SJSA1 (cell line): ENCODE data around the gene MAML2. TPM values are rescaled to one million over a fixed set of nuclear protein-coding genes. Genes with fewer than 3 reads are reported as not detected.

Experiments
- DNase-seq, 2 experiments: peaks; one replicate each; pipeline ENCODE4 v3.0.0-alpha.2; 2015 to 2020; ENCODE audit warnings: low spot score in 2 of 2, low read depth in 1 of 2
- H3K27ac ChIP-seq: fragments of 250-450 bp; sonication (Bioruptor Pico); 2 replicates; pipeline ENCODE4 v1.5.1; 2020; ENCODE audit warnings: mild to moderate bottlenecking, moderate library complexity
- H3K27me3 ChIP-seq: fragments of 250-450 bp; sonication (Bioruptor Pico); replicated peaks from 2 replicates; pipeline ENCODE4 v1.5.1; 2020; ENCODE audit warnings: mild to moderate bottlenecking, moderate library complexity
- H3K36me3 ChIP-seq: fragments of 250-450 bp; sonication (Bioruptor Pico); 2 replicates; pipeline ENCODE4 v1.5.1; 2020; ENCODE audit warnings: mild to moderate bottlenecking
- H3K4me1 ChIP-seq: fragments of 250-450 bp; sonication (Bioruptor Pico); replicated peaks from 2 replicates; pipeline ENCODE4 v1.6.1; 2021; ENCODE audit warnings: mild to moderate bottlenecking
- H3K4me3 ChIP-seq: fragments of 250-450 bp; sonication (Bioruptor Pico); 2 replicates; pipeline ENCODE4 v1.5.1; 2020; ENCODE audit warnings: mild to moderate bottlenecking
- H3K9me3 ChIP-seq: fragments of 250-450 bp; sonication (Bioruptor Pico); replicated peaks from 2 replicates; pipeline ENCODE4 v1.5.1; 2020; ENCODE audit warnings: mild to moderate bottlenecking
- total RNA-seq: library from RNA; depleted of rRNA; stranded (reverse); fragments of >200 nt; shearing (Covaris generic); gene quantifications from 2 replicates; pipeline ENCODE4 v1.2.3, GENCODE V29; 2014

The MAML2 gene
- total RNA-seq, 1 experiment from 2014 or later, result 8.7 TPM

DNA sequence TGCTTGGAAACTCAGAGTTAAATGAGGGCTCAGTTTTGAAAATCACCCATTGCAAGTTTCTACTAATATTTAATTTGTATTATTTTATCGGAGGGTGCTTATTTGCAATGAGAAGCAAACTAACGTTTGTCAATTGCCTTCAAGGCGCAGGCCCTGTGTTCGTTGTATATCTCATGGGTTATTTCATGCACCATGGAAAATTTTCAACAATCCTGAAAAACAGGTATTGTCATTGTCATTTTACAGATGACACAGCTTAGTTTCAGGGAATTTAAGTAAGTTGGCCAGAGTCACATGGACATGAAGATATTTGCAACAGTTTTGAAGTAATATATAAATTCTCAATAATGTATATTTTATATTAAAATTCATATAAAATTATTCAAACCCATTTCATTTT, 261.4 kb downstream of the MAML2 start:
- H3K36me3 ChIP-seq, result no peaks in the 10 kb centered on the region
- no peak overlapping the region for H3K27ac ChIP-seq
- no peaks in the 10 kb centered on the region for H3K9me3 ChIP-seq
- H3K27me3 ChIP-seq, result no peaks in the 10 kb centered on the region
- DNase-seq, result no peak
- H3K4me1 ChIP-seq, result peaks cover 14% of the 10 kb centered on the region
- H3K4me3 ChIP-seq, result no peak overlapping the region

DNA sequence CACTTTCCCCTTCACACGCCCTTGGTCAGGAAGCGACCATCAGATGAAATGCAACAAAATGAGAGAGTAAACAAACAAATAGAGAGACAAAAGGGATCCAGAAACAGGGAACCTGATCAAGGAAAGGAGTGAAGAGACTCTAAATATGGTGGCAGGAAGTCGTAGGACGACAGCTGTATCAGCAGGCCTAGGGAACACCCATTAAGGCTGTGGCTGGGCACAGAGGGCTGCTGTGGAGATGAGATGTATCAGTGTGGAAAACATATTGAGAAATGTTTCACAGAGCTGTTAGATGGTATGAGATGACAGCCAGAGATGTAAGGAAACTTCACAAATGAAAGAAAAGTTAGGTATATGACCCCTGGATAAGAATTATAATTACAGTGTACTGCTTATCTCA, 263.3 kb downstream of the MAML2 start:
- no peak overlapping the region for H3K27ac ChIP-seq
- H3K36me3 ChIP-seq, result no peaks in the 10 kb centered on the region
- no peak for DNase-seq
- no peaks in the 10 kb centered on the region for H3K9me3 ChIP-seq
- H3K4me1 ChIP-seq, result peaks cover 5% of the 10 kb centered on the region
- H3K4me3 ChIP-seq, result no peak overlapping the region
- H3K27me3 ChIP-seq, result no peaks in the 10 kb centered on the region

DNA sequence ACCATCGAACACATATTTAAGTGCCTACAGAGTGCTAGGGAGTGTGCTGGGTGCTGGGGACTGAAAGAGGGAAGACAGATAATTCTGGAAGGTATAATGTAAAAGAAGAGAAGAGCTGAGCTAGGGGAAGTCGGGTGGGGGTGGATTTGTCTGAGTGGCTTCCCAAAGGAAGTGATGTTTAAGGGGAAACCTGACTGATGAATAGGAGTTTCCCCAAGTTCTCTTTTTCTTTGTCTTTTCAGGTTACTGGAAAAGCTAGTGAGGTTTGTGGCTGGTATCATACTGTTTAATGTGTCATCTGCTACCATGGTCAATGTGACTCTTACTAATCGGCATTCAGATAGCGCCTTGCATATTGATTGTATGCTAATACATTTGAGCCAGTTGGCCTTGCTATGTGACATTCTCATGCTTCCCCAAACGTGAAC, 267.4 kb downstream of the MAML2 start:
- no peak overlapping the region for H3K27ac ChIP-seq

DNA sequence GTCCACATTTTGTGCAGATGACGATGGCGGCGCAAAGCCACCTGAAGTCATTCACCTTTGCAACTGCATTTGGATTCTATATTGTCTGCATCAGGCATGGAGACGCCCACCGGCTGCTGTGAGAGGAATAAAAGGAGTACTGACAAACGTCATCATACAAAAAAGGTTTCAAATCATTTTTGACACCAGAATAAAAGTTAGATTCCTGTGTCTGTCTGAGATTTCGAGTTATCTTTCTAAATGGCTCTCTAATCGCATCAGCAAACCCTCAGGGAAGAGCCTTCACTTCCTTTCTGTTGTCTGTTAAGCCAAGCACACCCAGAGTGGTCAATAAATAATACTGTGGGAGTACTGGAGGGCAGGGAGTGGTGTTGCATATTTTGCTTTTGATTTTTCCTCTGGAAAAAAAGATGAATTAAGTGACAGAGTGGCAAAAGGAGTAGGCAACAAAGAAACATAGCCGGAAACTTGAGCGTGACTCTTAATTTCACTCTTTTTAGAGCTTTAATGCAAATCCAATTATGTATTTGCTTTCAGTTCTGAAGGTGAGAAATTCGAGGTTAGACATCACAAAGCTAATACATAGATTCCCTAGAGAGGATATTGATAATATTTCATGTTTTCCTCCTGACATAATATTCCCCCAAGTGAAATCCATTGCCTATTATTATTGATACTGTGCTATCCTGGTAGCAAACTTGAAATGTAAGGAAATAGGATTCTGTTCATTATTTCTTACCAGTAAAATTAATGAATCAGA, 268.3 kb downstream of the MAML2 start:
- Histone ChIP-seq H3K4me1 (peaks cover 3% of the 10 kb centered on the region; the same call in 1 of the 2 replicates), H3K27ac (no peak overlapping the region), H3K4me3 (no peak overlapping the region), H3K27me3 (no peaks in the 10 kb centered on the region), H3K36me3 (no peaks in the 10 kb centered on the region), H3K9me3 (no peaks in the 10 kb centered on the region)
- DNase-seq, result no peak

More for the DNA sequence above, 267.4 kb downstream of the MAML2 start:
- no peak for DNase-seq
- no peaks in the 10 kb centered on the region for H3K27me3 ChIP-seq
- H3K9me3 ChIP-seq, result no peaks in the 10 kb centered on the region
- H3K4me3 ChIP-seq, result no peak overlapping the region
- no peaks in the 10 kb centered on the region for H3K36me3 ChIP-seq
- H3K4me1 ChIP-seq, result peaks cover 3% of the 10 kb centered on the region; the same call in 1 of the 2 replicates

DNA sequence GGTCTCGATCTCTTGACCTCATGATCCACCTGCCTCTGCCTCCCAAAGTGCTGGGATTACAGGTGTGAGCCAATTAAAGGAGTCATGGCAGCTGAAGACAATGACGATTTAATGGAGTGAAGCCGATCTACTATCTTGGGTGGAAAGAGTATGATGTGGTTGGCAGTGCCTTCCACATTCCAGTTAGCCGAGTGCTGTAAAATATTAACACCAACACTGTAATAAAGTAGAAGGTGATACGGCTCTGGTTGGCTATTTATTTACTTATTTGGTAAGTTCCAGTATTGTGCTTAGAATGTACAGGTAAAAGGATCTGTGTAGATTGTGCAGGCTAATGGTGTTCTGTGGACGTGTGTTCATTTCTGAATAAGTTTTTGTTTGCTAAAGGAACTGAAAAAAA, 269.5 kb downstream of the MAML2 start:
- H3K27ac ChIP-seq, result no peak overlapping the region
- no peak overlapping the region for H3K4me3 ChIP-seq
- peaks cover 3% of the 10 kb centered on the region; the same call in 1 of the 2 replicates for H3K4me1 ChIP-seq
- no peaks in the 10 kb centered on the region for H3K36me3 ChIP-seq
- DNase-seq, result no peak
- H3K27me3 ChIP-seq, result no peaks in the 10 kb centered on the region
- H3K9me3 ChIP-seq, result no peaks in the 10 kb centered on the region

DNA sequence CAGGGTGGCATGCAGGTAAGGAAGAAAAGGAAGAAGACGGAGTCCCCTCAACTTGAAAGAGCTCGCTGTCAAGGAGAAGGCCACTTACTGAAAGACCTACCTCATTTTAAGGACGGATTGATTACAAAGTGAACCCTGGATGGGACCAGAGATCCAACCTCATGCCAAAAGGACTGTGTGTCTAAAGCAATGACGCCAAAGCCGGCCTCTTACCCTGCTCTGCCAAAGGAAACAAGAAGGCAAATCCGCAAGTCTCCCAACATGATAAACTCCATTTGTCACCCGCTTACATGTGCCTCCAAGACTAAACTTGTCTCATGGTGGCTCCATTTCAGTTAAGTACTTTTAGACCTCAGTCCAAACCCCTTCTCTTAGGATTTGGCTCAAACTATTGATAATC, 270.4 kb downstream of the MAML2 start:
- DNase-seq, result no peak
- peaks cover under 1% of the 10 kb centered on the region; the same call in 1 of the 2 replicates for H3K4me1 ChIP-seq
- H3K36me3 ChIP-seq, result no peaks in the 10 kb centered on the region
- H3K27ac ChIP-seq, result no peak overlapping the region
- H3K4me3 ChIP-seq, result no peak overlapping the region
- no peaks in the 10 kb centered on the region for H3K9me3 ChIP-seq
- H3K27me3 ChIP-seq, result no peaks in the 10 kb centered on the region

DNA sequence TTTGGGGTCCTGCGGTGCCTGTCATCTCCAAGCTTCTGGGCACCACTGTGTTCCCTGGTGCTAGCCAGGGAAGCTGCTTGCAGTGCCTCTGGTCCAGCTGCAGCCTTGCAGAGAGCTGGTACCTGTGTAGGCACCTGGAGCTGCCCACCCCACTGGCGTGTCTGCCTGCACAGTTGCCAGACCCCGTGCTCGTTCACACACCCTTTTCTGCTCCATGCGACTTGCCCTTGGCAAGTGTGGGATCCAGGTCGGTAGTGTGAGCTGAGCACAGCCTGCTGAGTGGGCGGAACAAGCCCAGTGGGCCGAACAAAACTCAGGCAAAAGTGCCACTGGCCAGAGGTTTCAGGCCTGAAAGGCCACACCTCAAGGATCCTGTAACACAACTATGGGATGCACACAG, 272.5 kb downstream of the MAML2 start:
- no peak for DNase-seq
- no peaks in the 10 kb centered on the region for H3K27me3 ChIP-seq
- no peaks in the 10 kb centered on the region for H3K4me1 ChIP-seq
- H3K4me3 ChIP-seq, result no peak overlapping the region
- no peaks in the 10 kb centered on the region for H3K36me3 ChIP-seq
- H3K27ac ChIP-seq, result no peak overlapping the region
- H3K9me3 ChIP-seq, result no peaks in the 10 kb centered on the region

DNA sequence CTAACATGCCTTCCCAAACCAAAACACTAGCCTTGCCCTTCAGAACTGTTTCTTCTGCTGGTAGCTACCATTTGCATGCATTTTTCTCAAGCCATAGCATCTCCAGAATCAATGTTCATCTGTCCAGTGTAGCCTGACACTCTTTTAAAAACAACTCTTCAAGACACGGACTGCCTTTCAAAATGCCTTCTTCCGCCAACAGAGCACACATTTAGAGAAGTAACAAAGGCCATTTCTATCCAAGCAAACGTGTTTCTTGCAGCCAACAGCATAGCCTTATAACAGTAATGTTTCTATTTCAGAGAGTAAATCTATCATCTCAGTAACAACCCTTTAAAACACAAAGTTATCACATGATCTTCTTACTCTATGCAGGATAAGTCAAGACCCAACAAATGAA, 275.8 kb downstream of the MAML2 start:
- Histone ChIP-seq H3K4me1 (peaks cover 3% of the 10 kb centered on the region), H3K4me3 (no peak overlapping the region), H3K27ac (no peak overlapping the region), H3K9me3 (no peaks in the 10 kb centered on the region), H3K27me3 (no peaks in the 10 kb centered on the region), H3K36me3 (no peaks in the 10 kb centered on the region)
- DNase-seq, result no peak

DNA sequence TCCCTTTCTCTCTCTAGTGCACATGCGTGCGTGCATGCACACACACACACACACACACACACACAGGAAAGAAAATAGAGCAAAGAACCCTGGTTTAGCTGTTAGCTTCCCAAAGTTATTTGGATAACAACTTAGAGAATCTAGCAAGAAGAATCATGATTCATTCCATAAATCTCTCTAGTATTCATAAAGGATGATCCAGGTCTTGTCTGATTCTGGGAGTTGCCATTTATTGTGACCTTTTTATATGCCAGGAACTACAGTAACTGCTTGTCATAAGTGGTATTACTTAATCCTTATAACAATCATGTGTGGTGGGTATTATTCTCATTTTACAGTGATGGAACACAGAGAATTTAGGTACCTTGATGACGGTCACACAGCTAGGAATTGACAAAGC, 277.6 kb downstream of the MAML2 start:
- Histone ChIP-seq H3K9me3 (no peaks in the 10 kb centered on the region), H3K27me3 (no peaks in the 10 kb centered on the region), H3K36me3 (no peaks in the 10 kb centered on the region), H3K4me3 (no peak overlapping the region), H3K27ac (no peak overlapping the region), H3K4me1 (peaks cover 16% of the 10 kb centered on the region)
- no peak for DNase-seq

DNA sequence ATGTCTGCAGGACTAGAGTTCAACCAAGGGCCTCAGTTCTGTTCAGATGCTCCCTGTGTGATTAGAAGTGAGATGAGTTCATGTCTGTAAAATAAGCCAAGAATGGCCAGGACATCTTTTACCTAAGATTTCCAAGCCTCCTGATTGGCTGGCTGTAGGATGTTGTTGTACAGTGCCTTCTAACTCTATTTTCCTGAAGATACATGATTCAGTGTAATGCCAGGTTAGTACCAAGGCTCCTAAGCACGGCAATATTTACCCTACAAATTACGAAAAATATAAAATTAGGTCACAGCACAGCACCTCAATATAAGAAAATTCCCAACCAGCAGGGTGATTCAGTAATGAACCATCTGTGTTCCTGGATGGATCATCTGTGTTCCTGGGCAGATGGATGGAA, 279.1 kb downstream of the MAML2 start:
- peaks cover 16% of the 10 kb centered on the region for H3K4me1 ChIP-seq
- H3K4me3 ChIP-seq, result no peak overlapping the region
- H3K36me3 ChIP-seq, result no peaks in the 10 kb centered on the region
- no peak for DNase-seq
- no peaks in the 10 kb centered on the region for H3K9me3 ChIP-seq
- H3K27ac ChIP-seq, result no peak overlapping the region
- no peaks in the 10 kb centered on the region for H3K27me3 ChIP-seq

DNA sequence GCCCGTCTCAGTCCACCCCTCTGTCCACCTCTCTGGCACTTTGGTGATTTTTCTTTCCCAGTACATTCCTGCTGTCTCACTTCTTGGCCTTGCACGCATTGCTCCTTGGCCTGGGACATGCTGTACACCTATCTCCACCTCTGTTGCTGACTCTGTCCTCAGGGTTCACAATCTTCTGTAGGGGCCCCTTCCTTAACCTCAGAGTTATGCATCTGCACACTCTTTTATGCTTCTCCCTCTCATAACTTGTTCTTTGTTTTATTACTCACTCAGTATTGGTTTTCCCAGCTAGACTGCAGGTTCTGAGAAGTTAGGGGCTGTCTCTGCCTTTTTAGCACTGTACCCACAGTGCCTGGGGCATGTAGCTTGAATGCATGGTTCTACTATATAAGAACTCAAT, 279.9 kb downstream of the MAML2 start:
- Histone ChIP-seq H3K4me3 (no peak overlapping the region), H3K4me1 (peaks cover 16% of the 10 kb centered on the region), H3K9me3 (no peaks in the 10 kb centered on the region), H3K27ac (no peak overlapping the region), H3K27me3 (no peaks in the 10 kb centered on the region), H3K36me3 (no peaks in the 10 kb centered on the region)
- DNase-seq, result no peak

DNA sequence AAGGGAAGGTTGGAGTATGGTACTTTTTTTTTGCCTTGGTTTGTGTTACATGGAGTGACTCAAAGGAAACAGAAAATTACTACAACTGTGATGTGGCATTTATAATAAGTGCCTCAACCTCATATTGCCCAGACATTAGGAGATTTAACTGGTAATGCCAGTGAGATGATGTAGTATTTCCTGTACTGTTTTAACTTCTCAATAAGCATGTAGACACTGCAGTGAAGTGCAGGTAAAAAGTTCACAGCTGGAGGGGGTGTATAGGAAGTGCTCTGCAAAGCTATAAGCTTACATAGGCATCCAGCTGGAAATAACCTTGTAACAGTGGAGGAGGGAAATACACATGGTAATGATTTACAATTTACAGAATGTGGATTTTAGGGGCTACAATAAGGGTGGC, 280.9 kb downstream of the MAML2 start:
- H3K36me3 ChIP-seq, result no peaks in the 10 kb centered on the region
- peaks cover 17% of the 10 kb centered on the region for H3K4me1 ChIP-seq
- no peaks in the 10 kb centered on the region for H3K9me3 ChIP-seq
- DNase-seq, result no peak
- no peaks in the 10 kb centered on the region for H3K27me3 ChIP-seq
- no peak overlapping the region for H3K4me3 ChIP-seq
- no peak overlapping the region for H3K27ac ChIP-seq

DNA sequence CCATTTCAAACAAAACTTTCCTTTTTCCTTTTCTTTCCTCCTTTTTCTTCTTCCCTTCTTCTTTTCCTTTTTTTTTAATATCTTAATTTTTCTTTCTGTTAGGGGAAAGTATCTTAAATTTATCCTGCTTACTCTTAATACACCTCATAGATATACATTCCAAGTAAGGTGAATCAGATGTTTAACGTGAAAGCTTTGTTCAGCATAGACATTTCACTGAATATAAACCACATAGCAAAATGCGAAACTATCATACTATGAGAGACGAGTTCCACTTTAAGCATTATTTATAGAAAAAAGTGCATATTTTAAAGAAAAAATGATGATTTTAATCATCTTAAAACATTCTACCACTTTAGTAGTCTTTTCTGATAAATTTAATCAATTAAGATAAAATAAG, 281.3 kb downstream of the MAML2 start:
- H3K4me3 ChIP-seq, result no peak overlapping the region
- peaks cover 21% of the 10 kb centered on the region for H3K4me1 ChIP-seq
- H3K27me3 ChIP-seq, result no peaks in the 10 kb centered on the region
- H3K36me3 ChIP-seq, result no peaks in the 10 kb centered on the region
- DNase-seq, result no peak
- H3K9me3 ChIP-seq, result no peaks in the 10 kb centered on the region
- no peak overlapping the region for H3K27ac ChIP-seq

DNA sequence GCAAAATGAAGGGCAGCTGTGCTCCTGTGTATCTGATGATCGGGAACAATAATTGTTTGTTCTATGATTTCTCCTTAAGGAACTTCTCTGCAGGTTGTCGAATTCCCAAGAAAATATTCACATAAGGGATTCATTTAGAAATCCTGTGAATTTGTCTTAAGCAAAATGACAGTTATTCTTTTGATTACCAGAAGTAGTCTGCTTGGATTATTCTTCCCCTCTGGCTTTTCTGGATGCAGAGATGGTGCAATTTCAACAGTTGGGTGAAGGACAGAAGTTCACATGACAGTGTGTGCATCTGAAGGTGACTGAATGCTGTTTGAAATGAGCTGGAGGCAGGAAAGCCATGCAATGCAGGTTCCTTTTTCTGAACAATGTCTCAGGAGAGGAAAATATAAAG, 281.9 kb downstream of the MAML2 start:
- Histone ChIP-seq H3K27ac (no peak overlapping the region), H3K36me3 (no peaks in the 10 kb centered on the region), H3K9me3 (no peaks in the 10 kb centered on the region), H3K4me1 (peaks cover 28% of the 10 kb centered on the region), H3K4me3 (no peak overlapping the region), H3K27me3 (no peaks in the 10 kb centered on the region)
- no peak for DNase-seq

DNA sequence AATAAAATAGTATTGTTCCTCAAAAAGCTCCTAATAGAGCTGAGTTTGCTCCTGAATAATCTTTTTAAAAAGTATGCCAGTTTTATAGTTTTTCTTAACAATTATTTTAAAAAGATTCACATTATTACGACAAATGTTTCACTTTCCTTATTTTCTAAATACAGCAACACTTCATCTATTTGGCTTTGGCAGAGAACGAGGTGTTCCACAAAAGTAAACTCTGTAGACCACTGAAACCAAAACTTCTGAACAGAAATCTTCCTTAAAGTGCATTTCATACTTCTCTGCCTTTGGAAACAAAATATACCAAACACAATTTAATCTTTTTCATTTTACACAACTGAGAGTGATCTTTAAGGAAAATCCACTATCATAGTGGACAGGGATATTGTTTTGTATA, 285.5 kb downstream of the MAML2 start:
- no peak for DNase-seq
- Histone ChIP-seq H3K27ac (no peak overlapping the region), H3K36me3 (0 out of 2 replicates have a peak, but pooled peaks cover 3% of the 10 kb centered on the region), H3K9me3 (no peaks in the 10 kb centered on the region), H3K4me1 (peaks cover 64% of the 10 kb centered on the region), H3K27me3 (no peaks in the 10 kb centered on the region), H3K4me3 (no peak overlapping the region)
